ENCODE data around the gene WIPF2. TPM values are rescaled to one million over a fixed set of nuclear protein-coding genes. Genes with fewer than 3 reads are reported as not detected.
A peak's percentile ranks its signal among the peaks of the same experiment; 100 is the strongest.

Gene WIPF2
- total and polyA plus RNA-seq, 2 donors (not counting 3 experiments of a cell fraction or from before 2014, with no cell fraction given), result 8.4 to 30.4 TPM

- Histone ChIP-seq H3K79me2 (ENCODE audit: control insufficient read depth, insufficient read depth, low read length) (peaks cover 19% of the 10 kb centered on the region), H3K4me1 (ENCODE audit: control insufficient read depth, extremely low read depth, insufficient read depth, low read length) (peaks cover 35% of the 10 kb centered on the region), H3K9ac (replicated peaks; ENCODE audit: extremely low read depth, insufficient read depth, low read length) (no peak overlapping the region), H3K27me3 (ENCODE audit: control insufficient read depth in 2 of 2, insufficient read depth in 2 of 2, low read length in 2 of 2) (no peaks in the 10 kb centered on the region), H3K9me3 (replicated peaks; ENCODE audit: control insufficient read depth, insufficient read depth, low read length) (no peaks in the 10 kb centered on the region), H4K20me1 (replicated peaks; ENCODE audit: control insufficient read depth, extremely low read depth, insufficient read depth, low read length) (no peaks in the 10 kb centered on the region), H3K27ac (ENCODE audit: insufficient read depth, low read depth, low read length) (no peak overlapping the region), H3K4me3 (replicated peaks in 1 of 3; ENCODE audit: insufficient read depth in 1 of 3, low read depth in 1 of 3, low read length in 3 of 3) (no peak overlapping the region), H2AFZ (ENCODE audit: low read depth, low read length) (peak overlapping the region; percentile 68), H3K36me3 (ENCODE audit: control insufficient read depth in 2 of 2, extremely low read depth in 1 of 2, insufficient read depth in 2 of 2, low read length in 2 of 2) (peaks cover 0 to 5% of the 10 kb centered on the region in 2 experiments), H3K4me2 (ENCODE audit: insufficient read depth, low read length) (peak overlapping the region; percentile 34), H3K9me1 (replicated peaks; ENCODE audit: control insufficient read depth, extremely low read depth, insufficient read depth, low read length) (no peaks in the 10 kb centered on the region)
- intact Hi-C loops (cut with micrococcal nuclease) (loop anchor here (1.0 to 10.0 kb wide), 2 partner anchors 68 to 272 kb away; partner anchors contain the start of genes CSF3 and WIPF2), dilution Hi-C loops (cut with MboI; ENCODE audit: extremely low pct_ligation_motif_present, low sequenced_read_pairs) (no loop called here)
- TF ChIP-seq MYC (IDR thresholded peaks at IDR 0.05; ENCODE audit: low read depth, low read length) (no peak), POLR2AphosphoS5 (IDR thresholded peaks at IDR 0.05; ENCODE audit: insufficient read depth, low read depth, low read length) (no peak), EZH2 (IDR thresholded peaks at IDR 0.05; ENCODE audit: borderline replicate concordance, low read depth, low read length, severe bottlenecking) (no peak), FOS (IDR thresholded peaks at IDR 0.05; ENCODE audit: borderline replicate concordance, insufficient read depth, low read length) (no peak), GATA2 (IDR thresholded peaks at IDR 0.05; ENCODE audit: insufficient read depth, insufficient read length, low read depth, low read length) (no peak), MAX (IDR thresholded peaks at IDR 0.05; ENCODE audit: insufficient read depth, insufficient read length) (no peak), CTCF (IDR thresholded peaks at IDR 0.05; ENCODE audit: extremely low read depth in 1 of 2, insufficient read depth in 1 of 2, low read depth in 1 of 2, low read length in 2 of 2) (no peak), JUN (IDR thresholded peaks at IDR 0.05; ENCODE audit: borderline replicate concordance, insufficient read depth, insufficient read length, low read depth) (no peak), POLR2A (IDR thresholded peaks at IDR 0.05; ENCODE audit: low read depth, low read length) (no peak)
- BruUV-seq (replicated peaks), result no TSS peak
- DNase-seq (ENCODE audit: low read depth, low spot score), result no peak
- POLR2A ChIA-PET, result no interaction called here
- CTCF ChIA-PET, result no interaction called here
- no peak for FAIRE-seq
These were observed 68.0 kb downstream of the WIPF2 start for GRCh38 chr17:40287159-40287493.

Measured in endothelial cell of umbilical vein (primary cell).